ENCODE data around the gene DPEP1.
"Not testable (repeated sequence)": the region's sequence is repeated elsewhere in the genome, so short reads cannot be mapped to it uniquely, and the experiment has no call there.

DPEP1 gene

DNA sequence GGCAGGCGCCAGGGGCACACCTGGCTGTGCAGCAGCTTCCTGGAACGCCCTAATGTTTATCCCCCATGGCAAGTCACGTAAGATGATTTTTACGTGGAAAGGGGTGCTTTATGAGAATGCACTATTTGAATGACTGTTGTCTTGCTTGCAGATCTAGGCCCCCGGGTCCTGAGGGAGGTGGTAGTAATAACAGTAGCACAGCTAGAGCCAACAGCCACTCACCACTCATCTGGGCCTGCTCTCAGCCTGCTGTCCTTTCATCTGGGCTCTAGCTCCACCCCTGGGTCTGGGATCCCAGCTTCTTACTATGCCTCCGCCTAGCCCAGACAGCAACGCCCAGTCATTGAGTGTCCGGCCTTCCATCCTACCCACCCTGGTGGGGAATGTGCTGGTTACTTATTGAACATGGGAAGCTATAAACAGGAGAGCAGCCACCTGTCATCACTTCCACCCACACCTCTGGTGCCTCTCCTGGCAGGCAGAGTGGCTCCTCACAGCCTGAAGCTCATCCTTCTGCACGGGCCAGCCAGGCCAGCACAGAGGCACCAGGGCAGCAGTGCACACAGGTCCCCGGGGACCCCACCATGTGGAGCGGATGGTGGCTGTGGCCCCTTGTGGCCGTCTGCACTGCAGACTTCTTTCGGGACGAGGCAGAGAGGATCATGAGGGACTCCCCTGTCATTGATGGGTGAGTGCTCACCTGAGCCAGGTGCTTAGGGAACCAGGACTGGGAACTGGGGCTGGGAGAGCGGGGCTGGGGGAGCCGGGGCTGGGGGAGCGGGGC, 16.6 kb downstream of the DPEP1 start:
- TF ChIP-seq CTCF (IDR thresholded peaks at IDR 0.05; ENCODE audit: low read depth, low read length), result no peak
- no peak for DNase-seq (ENCODE audit: extremely low read depth, low read depth)

DNA sequence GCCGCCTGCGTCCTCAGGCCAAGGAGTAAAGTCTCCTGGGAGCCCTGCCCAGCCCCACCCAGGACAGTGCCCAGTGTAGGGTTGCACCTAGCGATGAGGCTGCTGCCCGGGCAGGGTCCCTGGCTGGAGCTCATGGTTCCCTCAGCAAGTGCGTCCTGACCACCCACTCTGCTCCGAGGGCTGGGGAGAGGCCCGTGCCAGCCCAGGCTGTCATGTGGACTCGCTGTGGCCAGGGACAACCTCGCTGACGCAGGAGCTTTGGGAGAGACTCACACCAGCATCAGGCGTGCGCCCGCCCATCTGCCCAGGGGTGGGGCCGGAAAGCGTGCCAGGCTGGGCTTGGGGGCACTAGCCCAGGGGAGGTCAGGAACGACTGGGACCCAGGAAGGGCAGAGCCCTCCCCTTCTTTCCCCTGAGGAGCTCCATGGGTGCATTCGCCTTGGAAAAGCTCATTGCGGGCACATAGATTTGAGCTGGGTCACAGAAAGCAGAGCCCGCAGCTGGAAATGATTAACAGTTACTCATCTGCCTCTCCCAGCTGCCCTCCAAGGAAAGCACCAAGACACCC, 19.7 kb downstream of the DPEP1 start:
- no peak for TF ChIP-seq CTCF (IDR thresholded peaks at IDR 0.05; ENCODE audit: low read depth, low read length)
- DNase-seq (ENCODE audit: extremely low read depth, low read depth), result peak; percentile 51

- DNase-seq (ENCODE audit: extremely low read depth, low read depth), result not testable (repeated sequence)
Measured at GRCh38 chr16:89634463-89635385, 21.3 kb downstream of the DPEP1 start.

DNA sequence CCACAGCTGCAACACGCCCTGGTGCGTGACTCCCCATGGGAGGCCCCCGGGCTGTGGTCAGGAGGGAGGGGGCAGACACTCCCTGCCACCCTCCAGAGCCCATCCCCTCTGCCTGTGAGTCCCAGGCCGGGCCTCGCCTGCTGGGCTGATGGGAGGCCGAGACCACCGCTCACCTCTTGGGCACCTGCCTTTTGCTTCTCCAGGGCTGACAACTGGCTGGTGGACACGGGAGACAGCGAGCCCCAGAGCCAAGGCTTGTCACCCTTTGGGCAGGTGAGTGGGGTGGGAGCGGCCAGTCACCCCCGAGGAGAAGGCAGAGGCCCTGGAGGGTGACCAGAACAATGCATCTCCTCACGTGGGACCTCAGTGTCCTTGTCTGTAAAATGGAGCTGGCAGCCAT, 23.2 kb downstream of the DPEP1 start:
- no peak for TF ChIP-seq CTCF (IDR thresholded peaks at IDR 0.05; ENCODE audit: low read depth, low read length)
- no peak for DNase-seq (ENCODE audit: extremely low read depth, low read depth)

GRCh38 chr16:89637379-89637778, 23.9 kb downstream of the DPEP1 start:
- TF ChIP-seq CTCF (IDR thresholded peaks at IDR 0.05; ENCODE audit: low read depth, low read length), result no peak
- no peak for DNase-seq (ENCODE audit: extremely low read depth, low read depth)

DNA sequence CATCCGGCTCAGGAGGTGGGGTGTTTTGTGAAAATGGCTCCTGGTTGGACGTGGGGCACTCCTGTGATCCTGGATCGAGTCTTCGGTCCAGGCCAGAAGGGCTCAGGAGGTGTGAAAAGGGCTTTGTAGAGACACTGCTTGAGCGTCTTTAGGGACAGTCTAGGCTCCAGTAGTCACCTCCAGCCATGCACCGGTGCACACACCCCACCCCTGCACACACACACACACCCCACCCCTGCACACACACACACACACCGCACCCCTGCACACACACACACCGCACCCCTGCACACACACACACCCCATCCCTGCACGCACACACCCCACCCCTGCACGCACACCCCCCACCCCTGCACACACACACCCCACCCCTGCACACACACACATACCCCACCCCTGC, 25.0 kb downstream of the DPEP1 start:
- DNase-seq (ENCODE audit: extremely low read depth, low read depth), result no peak
- TF ChIP-seq CTCF (IDR thresholded peaks at IDR 0.05; ENCODE audit: low read depth, low read length), result no peak

DNA sequence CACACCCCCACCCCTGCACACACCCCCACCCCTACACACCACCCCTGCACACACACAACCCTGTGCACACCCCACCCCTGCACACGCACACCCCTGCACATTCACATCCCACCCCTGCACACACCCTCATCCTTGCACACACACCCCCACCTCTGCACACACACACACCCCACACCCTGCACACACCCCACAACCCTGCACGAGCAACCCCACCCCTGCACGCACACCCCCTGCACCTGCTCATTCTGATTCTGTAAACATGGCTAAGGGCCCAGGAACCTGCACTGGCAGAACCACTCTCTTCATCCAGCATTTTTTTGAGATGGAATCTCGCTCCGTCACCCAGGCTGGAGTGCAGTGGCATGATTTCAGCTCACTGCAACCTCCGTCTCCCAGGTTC, 25.9 kb downstream of the DPEP1 start:
- TF ChIP-seq CTCF (IDR thresholded peaks at IDR 0.05; ENCODE audit: low read depth, low read length), result no peak
- no peak for DNase-seq (ENCODE audit: extremely low read depth, low read depth)

Measured in AG09319 (cell line).